HCT116 (cell line): ENCODE measurements around the gene EHF.

Experiments
- CEBPB ChIP-seq: IDR thresholded peaks from 2 replicates; pipeline ENCODE4 v1.6.1; 2012; ENCODE audit warnings: low read depth
- CTCF ChIP-seq, 3 experiments: fragments of 200-600 bp in 1 of 3; sonication (generic) in 1 of 3; IDR thresholded peaks in 2 of 3; conservative IDR thresholded peaks in 1 of 3; 2 replicates each; pipeline ENCODE4 v1.5.1; 2012 to 2017; ENCODE audit warnings: low read depth in 2 of 3, low read length in 2 of 3, antibody characterized with exemption in 1 of 3, borderline replicate concordance in 1 of 3, control low read depth in 1 of 3, mild to moderate bottlenecking in 1 of 3, mixed read lengths in 1 of 3, mixed run types in 1 of 3, moderate library complexity in 1 of 3; ENCODE audit not compliant: insufficient read depth in 1 of 3
- EZH2 ChIP-seq: fragments of 200-600 bp; sonication (generic); IDR thresholded peaks from 2 replicates; pipeline ENCODE4 v1.6.1; 2017; ENCODE audit warnings: antibody characterized with exemption, mixed run types
- FOSL1 ChIP-seq: IDR thresholded peaks from 2 replicates; pipeline ENCODE4 v1.6.1; 2012; ENCODE audit warnings: low read depth
- MAX ChIP-seq: IDR thresholded peaks from 2 replicates; pipeline ENCODE4 v1.6.1; 2012
- POLR2A ChIP-seq: IDR thresholded peaks from 2 replicates; pipeline ENCODE4 v1.7.0; 2011; ENCODE audit warnings: borderline replicate concordance; ENCODE audit not compliant: insufficient read depth, insufficient read length; ENCODE audit errors: extremely low read depth
- POLR2AphosphoS5 ChIP-seq: IDR thresholded peaks from 2 replicates; pipeline ENCODE4 v1.6.1; 2011; ENCODE audit warnings: mild to moderate bottlenecking, low read depth, low read length, moderate library complexity
- REST ChIP-seq: IDR thresholded peaks from 2 replicates; pipeline ENCODE4 v1.6.1; 2012; ENCODE audit warnings: low read depth

- TF ChIP-seq CTCF (IDR thresholded peaks at IDR 0.05 in 2 of 3, conservative IDR thresholded peaks at IDR 0.05 in 1 of 3; ENCODE audit: borderline replicate concordance in 1 of 3, insufficient read depth in 1 of 3, low read depth in 2 of 3, low read length in 2 of 3) = no peak
- TF ChIP-seq MAX = no peak
- no peak for TF ChIP-seq FOSL1
- TF ChIP-seq CEBPB = no peak
- no peak for TF ChIP-seq POLR2A
- no peak for TF ChIP-seq REST
- no peak for TF ChIP-seq EZH2
- no peak for TF ChIP-seq POLR2AphosphoS5
These were observed 10.8 kb downstream of the EHF start for GRCh38 chr11:34631737-34632104.
